NCI-H1105 treated with DMSO at 0.1 percent for 48 hours (cell line): ENCODE measurements around the gene TKTL1.
A peak's percentile ranks its signal among the peaks of the same experiment; 100 is the strongest.

ENCODE experiments used
- DNase-seq: peaks from one replicate; lab custom pipeline; 2025; lab: John Stamatoyannopoulos, UW

Gene TKTL1

GRCh38 chrX:154362085-154362742 lies 66.6 kb downstream of the TKTL1 start:
- no peak for DNase-seq

DNA sequence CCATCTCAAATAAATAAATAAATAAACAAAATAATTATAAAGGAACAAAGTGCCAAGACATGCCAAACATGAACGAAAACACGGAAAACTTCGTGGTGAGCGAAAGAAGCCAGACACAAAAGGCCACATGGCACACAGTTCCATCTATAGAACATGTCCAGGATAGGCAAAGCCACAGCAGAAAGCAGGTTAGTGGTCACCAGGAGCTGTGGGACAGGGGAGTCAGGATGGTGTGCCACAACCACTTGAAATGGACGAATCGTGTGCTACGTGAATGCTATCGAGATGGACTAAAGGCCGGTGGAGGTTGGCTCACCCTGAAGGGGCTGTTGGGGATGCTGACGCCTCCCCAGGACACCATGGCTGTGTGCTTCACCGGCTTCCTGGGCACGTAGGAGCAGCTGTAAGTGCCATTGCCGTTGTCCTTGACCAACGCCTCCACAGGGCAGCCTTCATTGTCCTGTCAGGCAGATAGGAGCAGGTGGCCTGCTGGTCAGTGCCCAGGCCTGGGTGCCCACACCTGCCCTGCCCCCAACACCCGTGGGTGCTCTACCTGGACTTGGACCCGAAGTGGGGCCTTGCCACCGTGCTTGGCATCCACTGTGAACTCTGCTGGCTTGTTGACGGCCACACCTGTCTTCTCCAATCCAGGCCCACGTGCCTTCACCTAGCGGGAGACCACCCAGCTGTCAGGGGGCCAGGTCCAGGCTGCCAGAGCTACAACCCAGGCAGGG lies 68.3 kb downstream of the TKTL1 start:
- DNase-seq = no peak

DNA sequence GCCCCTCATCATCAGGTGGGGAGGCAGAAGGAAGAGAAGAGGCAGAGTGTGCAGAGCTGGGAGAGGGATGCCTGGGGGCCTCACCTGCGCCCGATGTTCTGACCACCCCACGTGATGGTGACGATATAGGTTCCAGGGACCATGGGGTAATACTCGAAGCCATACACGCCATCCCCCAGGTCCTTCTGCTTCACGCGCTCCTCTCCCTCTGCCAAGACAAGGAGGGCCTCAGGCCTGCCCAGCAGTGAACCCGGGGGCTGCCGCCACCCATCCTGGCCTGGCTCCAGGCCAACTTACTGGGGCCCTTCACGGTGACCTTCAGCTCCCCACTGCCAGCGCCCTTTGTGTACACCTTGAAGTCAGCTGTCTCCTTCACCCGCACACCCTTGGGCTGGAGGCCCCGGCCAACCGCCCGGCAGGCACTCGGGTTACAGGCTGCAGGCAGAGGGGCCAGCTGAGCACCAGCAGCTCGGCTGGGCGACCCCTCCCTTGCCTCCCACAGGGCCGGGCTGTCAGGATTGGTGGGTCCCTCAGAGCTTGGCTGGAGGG lies 69.5 kb downstream of the TKTL1 start:
- DNase-seq = no peak

GRCh38 chrX:154365997-154366665 lies 70.5 kb downstream of the TKTL1 start:
- no peak for DNase-seq

DNA sequence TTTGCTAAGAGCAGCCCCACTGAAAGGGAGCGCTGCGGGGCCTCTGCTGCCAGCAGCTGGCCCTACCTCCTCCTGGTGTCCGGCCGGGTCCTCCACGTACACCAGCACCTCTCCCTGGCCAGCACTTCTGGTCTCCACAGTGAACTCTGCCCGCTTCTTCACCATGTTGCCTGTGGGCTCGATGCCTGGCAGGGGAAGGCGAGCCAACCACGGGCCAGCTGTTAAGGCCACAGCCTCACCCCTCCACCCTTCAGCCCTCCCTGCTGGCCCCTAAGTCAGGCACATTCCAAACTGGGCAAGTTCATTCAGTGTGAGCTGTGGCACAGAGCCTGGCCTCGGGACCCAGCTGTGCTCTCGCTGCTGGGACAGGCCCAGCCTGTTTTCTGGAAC lies 71.1 kb downstream of the TKTL1 start:
- DNase-seq = no peak

GRCh38 chrX:154367474-154368308 lies 72.1 kb downstream of the TKTL1 start:
- no peak for DNase-seq

GRCh38 chrX:154368630-154369448 lies 73.2 kb downstream of the TKTL1 start:
- peak; percentile 55 for DNase-seq

DNA sequence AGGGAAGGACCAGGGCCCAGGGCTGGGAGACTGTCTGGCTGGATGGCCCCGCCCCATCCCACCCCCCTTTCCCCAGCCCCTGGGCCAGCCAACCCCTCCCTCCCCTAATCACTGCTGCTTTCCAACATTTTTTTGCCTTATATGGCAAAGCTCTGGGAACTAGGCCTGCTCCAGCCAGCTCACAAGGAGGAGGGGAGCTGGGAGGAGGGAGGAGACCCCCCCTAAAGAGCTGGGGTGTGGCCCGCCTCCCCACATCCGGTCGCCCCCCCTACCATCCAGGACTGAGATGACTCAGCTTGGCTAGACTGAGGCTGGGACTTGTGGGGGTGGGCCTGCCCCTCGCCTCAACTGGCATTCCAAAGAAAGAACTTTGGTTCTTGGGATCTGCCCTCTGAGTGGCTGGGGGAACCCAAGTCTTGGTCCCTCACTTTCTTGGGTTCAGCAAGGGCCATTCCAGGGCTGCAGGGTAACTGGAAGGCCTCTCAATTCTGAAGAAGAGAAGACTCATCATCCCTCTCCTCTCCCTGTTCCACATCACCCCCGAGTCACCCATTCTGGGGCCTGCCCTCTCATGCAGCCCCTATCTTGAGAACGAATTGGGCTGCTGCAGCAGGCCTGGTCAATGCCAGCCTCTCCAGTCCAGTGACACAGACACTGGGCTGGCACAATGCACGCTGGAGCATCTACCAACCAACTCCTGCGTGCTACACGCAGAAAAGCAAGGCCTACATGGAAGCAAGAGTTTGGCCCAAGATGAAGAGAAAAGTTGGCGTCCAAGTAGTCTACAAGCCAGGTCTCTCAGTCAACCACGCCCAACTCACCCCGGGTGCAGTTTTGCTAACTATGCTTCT lies 74.1 kb downstream of the TKTL1 start:
- DNase-seq = peak; percentile 88

DNA sequence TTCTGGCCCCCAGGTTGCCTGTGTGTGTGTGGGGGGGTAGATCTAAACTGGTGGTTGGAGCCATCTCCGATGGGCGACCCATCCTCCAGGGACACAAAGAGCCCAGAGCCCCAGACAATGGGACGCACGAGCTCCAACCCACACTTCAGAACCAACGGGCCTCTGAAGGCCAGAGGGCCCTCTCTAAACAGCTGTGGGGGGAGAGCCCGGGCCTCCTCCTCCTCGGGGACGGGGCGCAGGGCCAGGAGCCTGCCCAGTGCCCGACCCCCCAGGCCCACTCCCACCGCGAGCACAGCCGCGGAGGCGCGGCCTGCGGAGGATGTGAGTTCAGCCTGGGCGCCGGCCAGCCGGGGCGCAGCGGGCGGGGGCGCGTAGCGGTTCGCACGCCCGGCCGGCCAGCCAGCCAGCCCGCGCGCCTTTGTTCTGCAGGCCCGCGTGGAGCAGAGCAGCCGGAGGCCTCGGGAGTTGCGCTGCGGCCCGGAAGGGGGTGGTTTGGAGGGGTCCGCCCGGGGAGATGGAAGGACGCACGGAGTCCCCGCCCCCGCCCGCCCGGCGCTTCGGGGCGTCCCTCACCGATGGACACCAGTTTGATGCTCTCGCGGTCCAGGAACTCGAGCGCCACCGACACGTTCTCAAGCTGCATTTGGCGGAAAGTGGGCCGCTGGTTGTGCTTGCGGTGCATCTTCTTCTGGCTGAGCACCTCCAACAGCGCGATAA lies 74.9 kb downstream of the TKTL1 start:
- DNase-seq = no peak

DNA sequence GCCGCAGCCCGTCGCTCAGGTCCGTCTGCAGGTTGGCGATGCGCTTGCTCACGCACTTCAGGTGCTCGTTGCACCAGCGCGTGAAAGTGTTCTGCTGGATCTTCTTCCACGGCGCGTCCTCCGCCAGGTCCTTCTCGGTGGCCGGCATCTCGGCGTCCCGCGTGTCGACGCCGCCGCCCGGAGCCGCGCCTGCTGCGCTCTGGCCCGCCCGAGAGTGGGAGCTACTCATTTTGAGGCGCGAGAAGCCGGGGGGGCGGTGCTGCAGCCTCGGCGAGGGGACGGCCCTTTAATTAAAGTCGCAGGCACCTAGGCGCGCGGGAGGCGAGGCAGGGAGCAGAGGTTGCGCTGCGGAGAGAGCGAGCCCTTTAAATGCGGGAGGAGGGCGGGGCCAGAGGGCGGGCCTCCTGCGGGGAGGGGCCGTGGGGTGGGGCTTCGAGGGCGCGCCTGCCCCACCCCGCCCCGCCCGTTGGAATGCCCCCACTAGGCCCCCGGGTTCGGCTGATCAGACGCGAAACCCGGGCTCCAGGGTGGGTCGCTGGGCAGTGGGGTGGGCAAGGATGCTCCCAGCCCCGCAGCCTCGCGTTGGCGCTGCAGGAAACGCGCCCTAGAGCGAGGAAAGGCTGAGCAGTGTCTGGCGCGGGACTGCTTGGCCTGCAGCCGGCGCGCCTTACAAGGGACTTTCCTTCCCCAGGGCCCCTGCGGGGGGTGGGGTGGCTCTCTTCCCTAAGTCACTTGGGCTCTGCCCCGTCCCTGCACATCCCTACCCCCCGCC lies 75.6 kb downstream of the TKTL1 start:
- DNase-seq = peak; percentile 96

DNA sequence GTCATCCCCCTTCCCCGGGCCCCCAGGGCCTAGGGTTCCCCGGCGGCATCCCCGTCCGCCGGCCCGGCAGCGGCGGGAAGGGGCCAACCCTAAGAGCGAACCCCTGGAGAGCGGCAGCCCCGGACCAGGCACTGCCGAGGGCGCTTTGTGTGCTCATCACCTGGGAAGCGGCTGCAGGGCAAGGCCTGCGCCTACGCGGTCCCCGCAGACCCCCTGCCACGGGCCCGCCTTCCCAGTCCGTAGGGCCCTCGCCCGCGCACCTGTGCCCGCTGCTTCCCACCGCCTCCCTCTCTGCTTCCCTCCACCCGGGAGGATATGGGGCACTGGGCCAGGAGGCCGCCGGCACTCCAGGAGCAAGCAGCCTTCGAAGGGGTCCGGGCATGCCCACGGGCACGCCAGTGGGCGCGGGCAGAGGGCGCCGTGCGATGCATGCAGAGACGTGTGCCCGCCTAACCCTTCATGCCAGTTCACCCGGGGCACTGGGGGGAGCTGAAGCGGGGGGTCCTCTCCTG lies 76.2 kb downstream of the TKTL1 start:
- peak; percentile 68 for DNase-seq

- DNase-seq = no peak
These were observed 77.0 kb downstream of the TKTL1 start for GRCh38 chrX:154372612-154373022.

GRCh38 chrX:154373340-154374306 lies 78.0 kb downstream of the TKTL1 start:
- peak; percentile 90 for DNase-seq

- peak; percentile 50 for DNase-seq
These were observed 78.9 kb downstream of the TKTL1 start, which contains the start of gene FLNA for GRCh38 chrX:154374313-154375155. TSS of gene FLNA (minus strand) at chrX:154374634. CDS start at chrX:154371245, 3,389 bp downstream.

GRCh38 chrX:154375156-154375504 lies 79.5 kb downstream of the TKTL1 start:
- DNase-seq = no peak

GRCh38 chrX:154376774-154377173 lies 81.2 kb downstream of the TKTL1 start:
- no peak for DNase-seq
